Liver (tissue), 9 donors: Measurements from ENCODE around the gene ARHGEF4. TPM values are rescaled to one million over a fixed set of nuclear protein-coding genes. Genes with fewer than 3 reads are reported as not detected.
"Not testable (repeated sequence)": the region's sequence is repeated elsewhere in the genome, so short reads cannot be mapped to it uniquely, and the experiment has no call there.

Experiments
- DNase-seq: peaks from one replicate; pipeline ENCODE4 v3.0.0-alpha.2; 2017; ENCODE audit warnings: low spot score
- H3K27ac ChIP-seq, 2 donors: one replicate each; pipeline ENCODE4 v1.7.0; 2013; ENCODE audit warnings: inconsistent platforms in 2 of 2, low read length in 2 of 2, control low read depth in 1 of 2, low read depth in 1 of 2, mild to moderate bottlenecking in 1 of 2
- H3K27me3 ChIP-seq, 4 donors: one replicate each; pipeline versions ENCODE4 v1.6.1 to v1.7.0; 2013; ENCODE audit warnings: low read length in 3 of 4, inconsistent platforms in 1 of 4, mild to moderate bottlenecking in 1 of 4, moderate library complexity in 1 of 4; ENCODE audit not compliant: control insufficient read depth in 4 of 4, insufficient read depth in 4 of 4
- H3K36me3 ChIP-seq, 4 donors: one replicate each; pipeline versions ENCODE4 v1.6.1 to v1.7.0; 2013; ENCODE audit warnings: low read length in 3 of 4, mild to moderate bottlenecking in 3 of 4, low read depth in 1 of 4, moderate library complexity in 1 of 4; ENCODE audit not compliant: control insufficient read depth in 4 of 4, insufficient read depth in 3 of 4
- H3K4me1 ChIP-seq, 4 donors: one replicate each; pipeline versions ENCODE4 v1.6.1 to v1.7.0; 2013; ENCODE audit warnings: low read length in 3 of 4, mild to moderate bottlenecking in 3 of 4, moderate library complexity in 1 of 4; ENCODE audit not compliant: control insufficient read depth in 4 of 4, insufficient read depth in 4 of 4
- H3K4me3 ChIP-seq, 3 donors: one replicate each; pipeline versions ENCODE4 v1.6.1 to v1.7.0; 2013; ENCODE audit warnings: low read length in 3 of 3, control low read depth in 1 of 3, low read depth in 1 of 3, mild to moderate bottlenecking in 1 of 3
- H3K9ac ChIP-seq, 2 donors: one replicate each; pipeline ENCODE4 v1.7.0; 2013; ENCODE audit warnings: low read length in 2 of 2, mild to moderate bottlenecking in 2 of 2, moderate library complexity in 2 of 2, control low read depth in 1 of 2, low read depth in 1 of 2
- H3K9me3 ChIP-seq, 4 donors: one replicate each; pipeline versions ENCODE4 v1.6.1 to v1.7.0; 2013; ENCODE audit warnings: low read length in 3 of 4; ENCODE audit not compliant: control insufficient read depth in 4 of 4
- EGR1 ChIP-seq, 2 donors: IDR thresholded peaks; 2 replicates each; pipeline ENCODE4 v1.6.1; 2016 to 2018; ENCODE audit warnings: antibody characterized with exemption in 2 of 2, low read depth in 2 of 2
- FOXA2 ChIP-seq: IDR thresholded peaks from 2 replicates; pipeline ENCODE4 v1.6.1; 2016; ENCODE audit warnings: antibody characterized with exemption
- GABPA ChIP-seq, 2 donors: IDR thresholded peaks in 1 of 2; conservative IDR thresholded peaks in 1 of 2; 2 replicates each; pipeline ENCODE4 v1.6.1; 2016; ENCODE audit warnings: antibody characterized with exemption in 2 of 2, mild to moderate bottlenecking in 1 of 2, moderate library complexity in 1 of 2
- JUND ChIP-seq, 2 donors: IDR thresholded peaks; 2 replicates each; pipeline ENCODE4 v1.6.1; 2016; ENCODE audit warnings: antibody characterized with exemption in 2 of 2
- MAX ChIP-seq: IDR thresholded peaks from 2 replicates; pipeline ENCODE4 v1.6.1; 2016; ENCODE audit warnings: antibody characterized with exemption
- NR2F2 ChIP-seq: IDR thresholded peaks from 2 replicates; pipeline ENCODE4 v1.6.1; 2016; ENCODE audit warnings: antibody characterized with exemption
- RAD21 ChIP-seq, 2 donors: IDR thresholded peaks; 2 replicates each; pipeline ENCODE4 v1.6.1; 2016; ENCODE audit warnings: antibody characterized with exemption in 2 of 2, mild to moderate bottlenecking in 2 of 2
- RXRA ChIP-seq, 2 donors: IDR thresholded peaks; 2 replicates each; pipeline ENCODE4 v1.6.1; 2017 to 2018; ENCODE audit warnings: antibody characterized with exemption in 2 of 2, mild to moderate bottlenecking in 1 of 2
- TAF1 ChIP-seq: conservative IDR thresholded peaks from 2 replicates; pipeline ENCODE4 v1.6.1; 2016; ENCODE audit warnings: antibody characterized with exemption, mild to moderate bottlenecking
- ZBTB33 ChIP-seq: IDR thresholded peaks from 2 replicates; pipeline ENCODE4 v1.6.1; 2016; ENCODE audit warnings: antibody characterized with exemption
- WGBS: extraction: QIAGEN DNeasy Blood & Tissue Kit; methylation state at CpG from one replicate; pipeline ENCODE4 v1.1.7; 2013; 5-methylcytosine and 5-hydroxymethylcytosine counted together
- polyA plus RNA-seq, 2 donors: library from polyadenylated mRNA; stranded (reverse) in 1 of 2; unstranded in 1 of 2; fragments of 200-250 nt in 1 of 2; fragments of >200 nt in 1 of 2; fragmentation: Nextera tagmentation in 1 of 2; extraction: Ambion mirVana in 1 of 2; gene quantifications; one replicate each; pipeline versions ENCODE4 v1.2.1 to v1.2.3, GENCODE V29; 2013 to 2015
- total RNA-seq, 2 donors: library from RNA; depleted of rRNA; stranded (reverse); fragments of >200 nt; gene quantifications; one replicate each; pipeline ENCODE4 v1.2.3, GENCODE V29; 2014
- donor health status: healthy.
- donor health status: healthy.
- donor health status: healthy.
- donor health status: healthy.
- donor health status: healthy.

Gene ARHGEF4
- total and polyA plus RNA-seq, 4 donors, result 0.08 TPM; not detected in 2

- Histone ChIP-seq H3K9me3 (no peaks in the 10 kb centered on the region), H3K4me1 (peaks cover 0 to 7% (median 2%) of the 10 kb centered on the region in 4 donors), H3K27me3 (no peaks in the 10 kb centered on the region), H3K4me3 (no peak overlapping the region), H3K36me3 (peaks cover 3 to 14% (median 5%) of the 10 kb centered on the region in 4 donors), H3K27ac (no peak overlapping the region), H3K9ac (no peak overlapping the region)
- WGBS, result 89% methylated on average over 11 of the region's 11 CpGs
- TF ChIP-seq TAF1 (no peak), GABPA (IDR thresholded peaks at IDR 0.05 in 1 of 2, conservative IDR thresholded peaks at IDR 0.05 in 1 of 2) (no peak), MAX (no peak), RAD21 (IDR thresholded peaks at IDR 0.05) (no peak), NR2F2 (no peak)
- DNase-seq, result no peak
These were observed 227.0 kb downstream of the ARHGEF4 start for GRCh38 chr2:131063501-131064283.

- 79% methylated on average over 14 of the region's 14 CpGs for WGBS
- H3K36me3 ChIP-seq, result peaks cover 3 to 11% (median 5%) of the 10 kb centered on the region in 4 donors
- no peaks in the 10 kb centered on the region for H3K9me3 ChIP-seq
- no peak overlapping the region for H3K27ac ChIP-seq
- no peak overlapping the region for H3K9ac ChIP-seq
- no peak for TF ChIP-seq RXRA (IDR thresholded peaks at IDR 0.05)
- no peak for TF ChIP-seq EGR1 (IDR thresholded peaks at IDR 0.05; ENCODE audit: low read depth in 2 of 2)
- no peak for TF ChIP-seq ZBTB33
- TF ChIP-seq JUND (IDR thresholded peaks at IDR 0.05), result no peak
- TF ChIP-seq TAF1, result no peak
- no peak overlapping the region for H3K4me3 ChIP-seq
- H3K27me3 ChIP-seq, result no peaks in the 10 kb centered on the region
- no peak for DNase-seq
- peaks cover 0 to 7% (median 2%) of the 10 kb centered on the region in 4 donors for H3K4me1 ChIP-seq
These were observed 228.1 kb downstream of the ARHGEF4 start for GRCh38 chr2:131064589-131065512.

GRCh38 chr2:131067465-131068125 is 230.9 kb downstream of the ARHGEF4 start:
- Histone ChIP-seq H3K27ac (no peak overlapping the region), H3K27me3 (no peaks in the 10 kb centered on the region), H3K4me1 (peaks cover 0 to 7% (median 2%) of the 10 kb centered on the region in 4 donors), H3K9me3 (no peaks in the 10 kb centered on the region), H3K4me3 (no peak overlapping the region), H3K36me3 (peaks cover 3 to 27% (median 18%) of the 10 kb centered on the region in 4 donors), H3K9ac (no peak overlapping the region)
- WGBS, result 57% methylated on average over 2 of the region's 2 CpGs
- TF ChIP-seq TAF1, result no peak
- TF ChIP-seq JUND (IDR thresholded peaks at IDR 0.05), result no peak
- TF ChIP-seq FOXA2, result no peak
- no peak for TF ChIP-seq RXRA (IDR thresholded peaks at IDR 0.05)
- no peak for DNase-seq

GRCh38 chr2:131068172-131068571 is 231.5 kb downstream of the ARHGEF4 start:
- not testable (repeated sequence) for H3K4me1 ChIP-seq, DNase-seq, H3K4me3 ChIP-seq, H3K27ac ChIP-seq, H3K27me3 ChIP-seq, H3K9me3 ChIP-seq, H3K9ac ChIP-seq
- 96% methylated on average over 6 of the region's 6 CpGs for WGBS
- H3K36me3 ChIP-seq, result peaks cover 3 to 27% (median 19%) of the 10 kb centered on the region in 4 donors

- not testable (repeated sequence) for H3K9ac ChIP-seq, H3K4me3 ChIP-seq, H3K9me3 ChIP-seq, DNase-seq, H3K27me3 ChIP-seq
- peak overlapping the region; percentile 64 to 74 for H3K27ac ChIP-seq
- WGBS, result 97% methylated on average over 15 of the region's 15 CpGs
- peaks cover 10 to 29% (median 21%) of the 10 kb centered on the region in 4 donors for H3K4me1 ChIP-seq
- peaks cover 7 to 28% (median 24%) of the 10 kb centered on the region in 4 donors for H3K36me3 ChIP-seq
These were observed 238.9 kb downstream of the ARHGEF4 start for GRCh38 chr2:131075578-131075977.
